Peyer's patch (tissue), 4 donors: Measurements from ENCODE around the gene GPX4.

Experiments used
- CTCF ChIP-seq, 6 experiments: fragments of 450-650 bp in 4 of 6; fragments of 200-600 bp in 2 of 6; sonication (generic) in 1 of 6; IDR thresholded peaks; one replicate each; pipeline ENCODE4 v1.5.1; 2017 to 2019; ENCODE audit warnings: antibody characterized with exemption in 6 of 6, mild to moderate bottlenecking in 3 of 6, moderate library complexity in 1 of 6
- POLR2A ChIP-seq, 2 donors: fragments of 450-650 bp; IDR thresholded peaks; one replicate each; pipeline ENCODE4 v1.5.1; 2017; ENCODE audit warnings: antibody characterized with exemption in 2 of 2, mild to moderate bottlenecking in 2 of 2, moderate library complexity in 2 of 2

GRCh38 chr19:1085676-1086442 lies 17.9 kb upstream of the GPX4 start:
- no peak for TF ChIP-seq POLR2A (IDR thresholded peaks at IDR 0.05)
- no peak for TF ChIP-seq CTCF (IDR thresholded peaks at IDR 0.05)
